ENCODE measurements around the gene MMP21. TPM values are rescaled to one million over a fixed set of nuclear protein-coding genes. Genes with fewer than 3 reads are reported as not detected.
A peak's percentile ranks its signal among the peaks of the same experiment; 100 is the strongest.

MMP21 gene
- total and polyA plus RNA-seq, 2 experiments from 2014 or later, result not detected

GRCh38 chr10:125761961-125762360 lies 13.7 kb downstream of the MMP21 start:
- Mint-ChIP-seq H3K4me1 (peaks cover 20% of the 10 kb centered on the region), H3K9me3 (no peaks in the 10 kb centered on the region), H3K4me3 (0 out of 3 replicates have a peak overlapping the region, but pooled peaks have one; percentile 1), H3K36me3 (ENCODE audit: low read depth) (peaks cover 55% of the 10 kb centered on the region), H3K27ac (0 out of 2 replicates have a peak overlapping the region, but pooled peaks have one; percentile 76), H3K27me3 (ENCODE audit: insufficient read depth, low read depth, poor library complexity) (peaks cover 2% of the 10 kb centered on the region)
- ATAC-seq (peak; percentile 90), DNase-seq (ENCODE audit: low spot score) (no peak)
- Histone ChIP-seq H3F3A (replicated peaks; ENCODE audit: low read depth) (no peaks in the 10 kb centered on the region), H2AFZ (no peak overlapping the region), H3K4me1 (ENCODE audit: insufficient read depth) (peaks cover 3% of the 10 kb centered on the region; the same call in 1 of the 2 replicates), H4K20me1 (replicated peaks; ENCODE audit: insufficient read depth) (no peaks in the 10 kb centered on the region), H3K4me3 (no peak overlapping the region), H3K36me3 (ENCODE audit: insufficient read depth) (peaks cover 34% of the 10 kb centered on the region), H3K79me2 (replicated peaks; ENCODE audit: insufficient read depth) (no peaks in the 10 kb centered on the region), H3K9me2 (ENCODE audit: insufficient read depth) (no peaks in the 10 kb centered on the region), H3K4me2 (no peak overlapping the region), H3K27ac (ENCODE audit: low read depth) (peak overlapping the region; percentile 73), H3K27me3 (ENCODE audit: insufficient read depth) (no peaks in the 10 kb centered on the region)
- TF ChIP-seq CREB1 (CRISPR knock-in tag; IDR thresholded peaks at IDR 0.05; ENCODE audit: low read depth) (no peak), EZH2 (IDR thresholded peaks at IDR 0.05; ENCODE audit: low read depth, unreplicated experiment) (no peak), ZNF114 (CRISPR knock-in tag; IDR thresholded peaks at IDR 0.05) (no peak), EZH2phosphoT487 (IDR thresholded peaks at IDR 0.05; ENCODE audit: unreplicated experiment) (no peak), JUNB (IDR thresholded peaks at IDR 0.05; ENCODE audit: unreplicated experiment) (no peak), ZNF331 (CRISPR knock-in tag; IDR thresholded peaks at IDR 0.05; ENCODE audit: low read depth) (no peak), ETS1 (IDR thresholded peaks at IDR 0.05) (no peak), POLR2AphosphoS5 (IDR thresholded peaks at IDR 0.05; ENCODE audit: low read depth) (no peak), STAT1 (IDR thresholded peaks at IDR 0.05; ENCODE audit: unreplicated experiment) (no peak), CTCF (conservative IDR thresholded peaks at IDR 0.05; ENCODE audit: low read depth in 2 of 2) (no peak), NANOG (IDR thresholded peaks at IDR 0.05; ENCODE audit: borderline replicate concordance) (no peak)
- TF ChIP-seq, protein P1, sequence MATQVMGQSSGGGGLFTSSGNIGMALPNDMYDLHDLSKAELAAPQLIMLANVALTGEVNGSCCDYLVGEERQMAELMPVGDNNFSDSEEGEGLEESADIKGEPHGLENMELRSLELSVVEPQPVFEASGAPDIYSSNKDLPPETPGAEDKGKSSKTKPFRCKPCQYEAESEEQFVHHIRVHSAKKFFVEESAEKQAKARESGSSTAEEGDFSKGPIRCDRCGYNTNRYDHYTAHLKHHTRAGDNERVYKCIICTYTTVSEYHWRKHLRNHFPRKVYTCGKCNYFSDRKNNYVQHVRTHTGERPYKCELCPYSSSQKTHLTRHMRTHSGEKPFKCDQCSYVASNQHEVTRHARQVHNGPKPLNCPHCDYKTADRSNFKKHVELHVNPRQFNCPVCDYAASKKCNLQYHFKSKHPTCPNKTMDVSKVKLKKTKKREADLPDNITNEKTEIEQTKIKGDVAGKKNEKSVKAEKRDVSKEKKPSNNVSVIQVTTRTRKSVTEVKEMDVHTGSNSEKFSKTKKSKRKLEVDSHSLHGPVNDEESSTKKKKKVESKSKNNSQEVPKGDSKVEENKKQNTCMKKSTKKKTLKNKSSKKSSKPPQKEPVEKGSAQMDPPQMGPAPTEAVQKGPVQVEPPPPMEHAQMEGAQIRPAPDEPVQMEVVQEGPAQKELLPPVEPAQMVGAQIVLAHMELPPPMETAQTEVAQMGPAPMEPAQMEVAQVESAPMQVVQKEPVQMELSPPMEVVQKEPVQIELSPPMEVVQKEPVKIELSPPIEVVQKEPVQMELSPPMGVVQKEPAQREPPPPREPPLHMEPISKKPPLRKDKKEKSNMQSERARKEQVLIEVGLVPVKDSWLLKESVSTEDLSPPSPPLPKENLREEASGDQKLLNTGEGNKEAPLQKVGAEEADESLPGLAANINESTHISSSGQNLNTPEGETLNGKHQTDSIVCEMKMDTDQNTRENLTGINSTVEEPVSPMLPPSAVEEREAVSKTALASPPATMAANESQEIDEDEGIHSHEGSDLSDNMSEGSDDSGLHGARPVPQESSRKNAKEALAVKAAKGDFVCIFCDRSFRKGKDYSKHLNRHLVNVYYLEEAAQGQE (IDR thresholded peaks at IDR 0.05; ENCODE audit: unreplicated experiment), result no peak
- TF ChIP-seq, protein P2, sequence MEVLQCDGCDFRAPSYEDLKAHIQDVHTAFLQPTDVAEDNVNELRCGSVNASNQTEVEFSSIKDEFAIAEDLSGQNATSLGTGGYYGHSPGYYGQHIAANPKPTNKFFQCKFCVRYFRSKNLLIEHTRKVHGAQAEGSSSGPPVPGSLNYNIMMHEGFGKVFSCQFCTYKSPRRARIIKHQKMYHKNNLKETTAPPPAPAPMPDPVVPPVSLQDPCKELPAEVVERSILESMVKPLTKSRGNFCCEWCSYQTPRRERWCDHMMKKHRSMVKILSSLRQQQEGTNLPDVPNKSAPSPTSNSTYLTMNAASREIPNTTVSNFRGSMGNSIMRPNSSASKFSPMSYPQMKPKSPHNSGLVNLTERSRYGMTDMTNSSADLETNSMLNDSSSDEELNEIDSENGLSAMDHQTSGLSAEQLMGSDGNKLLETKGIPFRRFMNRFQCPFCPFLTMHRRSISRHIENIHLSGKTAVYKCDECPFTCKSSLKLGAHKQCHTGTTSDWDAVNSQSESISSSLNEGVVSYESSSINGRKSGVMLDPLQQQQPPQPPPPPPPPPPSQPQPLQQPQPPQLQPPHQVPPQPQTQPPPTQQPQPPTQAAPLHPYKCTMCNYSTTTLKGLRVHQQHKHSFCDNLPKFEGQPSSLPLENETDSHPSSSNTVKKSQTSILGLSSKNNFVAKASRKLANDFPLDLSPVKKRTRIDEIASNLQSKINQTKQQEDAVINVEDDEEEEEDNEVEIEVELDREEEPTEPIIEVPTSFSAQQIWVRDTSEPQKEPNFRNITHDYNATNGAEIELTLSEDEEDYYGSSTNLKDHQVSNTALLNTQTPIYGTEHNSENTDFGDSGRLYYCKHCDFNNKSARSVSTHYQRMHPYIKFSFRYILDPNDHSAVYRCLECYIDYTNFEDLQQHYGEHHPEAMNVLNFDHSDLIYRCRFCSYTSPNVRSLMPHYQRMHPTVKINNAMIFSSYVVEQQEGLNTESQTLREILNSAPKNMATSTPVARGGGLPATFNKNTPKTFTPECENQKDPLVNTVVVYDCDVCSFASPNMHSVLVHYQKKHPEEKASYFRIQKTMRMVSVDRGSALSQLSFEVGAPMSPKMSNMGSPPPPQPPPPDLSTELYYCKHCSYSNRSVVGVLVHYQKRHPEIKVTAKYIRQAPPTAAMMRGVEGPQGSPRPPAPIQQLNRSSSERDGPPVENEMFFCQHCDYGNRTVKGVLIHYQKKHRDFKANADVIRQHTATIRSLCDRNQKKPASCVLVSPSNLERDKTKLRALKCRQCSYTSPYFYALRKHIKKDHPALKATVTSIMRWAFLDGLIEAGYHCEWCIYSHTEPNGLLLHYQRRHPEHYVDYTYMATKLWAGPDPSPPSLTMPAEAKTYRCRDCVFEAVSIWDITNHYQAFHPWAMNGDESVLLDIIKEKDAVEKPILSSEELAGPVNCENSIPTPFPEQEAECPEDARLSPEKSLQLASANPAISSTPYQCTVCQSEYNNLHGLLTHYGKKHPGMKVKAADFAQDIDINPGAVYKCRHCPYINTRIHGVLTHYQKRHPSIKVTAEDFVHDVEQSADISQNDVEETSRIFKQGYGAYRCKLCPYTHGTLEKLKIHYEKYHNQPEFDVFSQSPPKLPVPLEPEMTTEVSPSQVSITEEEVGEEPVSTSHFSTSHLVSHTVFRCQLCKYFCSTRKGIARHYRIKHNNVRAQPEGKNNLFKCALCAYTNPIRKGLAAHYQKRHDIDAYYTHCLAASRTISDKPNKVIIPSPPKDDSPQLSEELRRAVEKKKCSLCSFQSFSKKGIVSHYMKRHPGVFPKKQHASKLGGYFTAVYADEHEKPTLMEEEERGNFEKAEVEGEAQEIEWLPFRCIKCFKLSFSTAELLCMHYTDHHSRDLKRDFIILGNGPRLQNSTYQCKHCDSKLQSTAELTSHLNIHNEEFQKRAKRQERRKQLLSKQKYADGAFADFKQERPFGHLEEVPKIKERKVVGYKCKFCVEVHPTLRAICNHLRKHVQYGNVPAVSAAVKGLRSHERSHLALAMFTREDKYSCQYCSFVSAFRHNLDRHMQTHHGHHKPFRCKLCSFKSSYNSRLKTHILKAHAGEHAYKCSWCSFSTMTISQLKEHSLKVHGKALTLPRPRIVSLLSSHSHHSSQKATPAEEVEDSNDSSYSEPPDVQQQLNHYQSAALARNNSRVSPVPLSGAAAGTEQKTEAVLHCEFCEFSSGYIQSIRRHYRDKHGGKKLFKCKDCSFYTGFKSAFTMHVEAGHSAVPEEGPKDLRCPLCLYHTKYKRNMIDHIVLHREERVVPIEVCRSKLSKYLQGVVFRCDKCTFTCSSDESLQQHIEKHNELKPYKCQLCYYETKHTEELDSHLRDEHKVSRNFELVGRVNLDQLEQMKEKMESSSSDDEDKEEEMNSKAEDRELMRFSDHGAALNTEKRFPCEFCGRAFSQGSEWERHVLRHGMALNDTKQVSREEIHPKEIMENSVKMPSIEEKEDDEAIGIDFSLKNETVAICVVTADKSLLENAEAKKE (CRISPR knock-in tag; IDR thresholded peaks at IDR 0.05), result no peak
